Endothelial cell of umbilical vein (primary cell): ENCODE data around the gene COL8A1. TPM values are rescaled to one million over a fixed set of nuclear protein-coding genes. Genes with fewer than 3 reads are reported as not detected.
A peak's percentile ranks its signal among the peaks of the same experiment; 100 is the strongest.

ENCODE experiments used
- BruUV-seq: library from RNA; stranded (reverse); fragments of 400-500 nt; replicated peaks from 2 replicates; lab custom pipeline; 2021; lab: Mats Ljungman, UMichigan
- CTCF ChIA-PET: fragments of 300-600, 350-600 bp; sonication (Branson Sonifier 250); formaldehyde crosslinking; loops from one replicate; lab custom pipeline; 2021; ENCODE audit warnings: antibody characterized with exemption, inconsistent platforms; lab: Charles Lee
- POLR2A ChIA-PET: fragments of 300-600, 350-600 bp; sonication (Branson Sonifier 250); formaldehyde crosslinking; loops from one replicate; lab custom pipeline; 2021; ENCODE audit warnings: antibody characterized with exemption, inconsistent platforms; lab: Charles Lee
- DNase-seq: peaks from one replicate; pipeline ENCODE4 v3.0.0-alpha.2; 2011; ENCODE audit warnings: low read depth, low spot score
- FAIRE-seq: peaks from 2 replicates; lab custom pipeline; 2011; peaks lifted over from hg19 to GRCh38; lab: Jason Lieb, UNC
- H2AFZ ChIP-seq: 2 replicates; pipeline ENCODE4 v1.6.0; 2012; ENCODE audit warnings: low read depth, low read length, control low read depth, inconsistent platforms
- H3K27ac ChIP-seq: 2 replicates; pipeline ENCODE4 v1.5.1; 2011; ENCODE audit warnings: low read depth, mild to moderate bottlenecking, control low read depth, low read length, moderate library complexity; ENCODE audit not compliant: insufficient read depth
- H3K27me3 ChIP-seq, 2 experiments: 2 replicates each; pipeline versions ENCODE4 v1.6.0 to v1.6.1; 2011; ENCODE audit warnings: low read length in 2 of 2, mixed read lengths in 1 of 2; ENCODE audit not compliant: control insufficient read depth in 2 of 2, insufficient read depth in 2 of 2
- H3K36me3 ChIP-seq, 2 experiments: 2 replicates in 1 of 2; 3 replicates in 1 of 2; pipeline ENCODE4 v1.5.1; 2011; ENCODE audit warnings: low read length in 2 of 2, mild to moderate bottlenecking in 1 of 2, moderate library complexity in 1 of 2; ENCODE audit not compliant: control insufficient read depth in 2 of 2, insufficient read depth in 2 of 2; ENCODE audit errors: extremely low read depth in 1 of 2
- H3K4me1 ChIP-seq: 3 replicates; pipeline ENCODE4 v1.5.1; 2011; ENCODE audit warnings: mild to moderate bottlenecking, low read length; ENCODE audit not compliant: control insufficient read depth, insufficient read depth; ENCODE audit errors: extremely low read depth
- H3K4me2 ChIP-seq: 2 replicates; pipeline ENCODE4 v1.6.1; 2011; ENCODE audit warnings: low read length, control low read depth, mixed read lengths; ENCODE audit not compliant: insufficient read depth
- H3K4me3 ChIP-seq, 3 experiments: fragments of 200-600 bp in 1 of 3; sonication (generic), shearing (Covaris generic) in 1 of 3; replicated peaks in 1 of 3; 2 replicates each; pipeline ENCODE4 v1.5.1; 2011 to 2016; ENCODE audit warnings: control low read depth in 3 of 3, low read length in 3 of 3, mild to moderate bottlenecking in 2 of 3, inconsistent platforms in 1 of 3, low read depth in 1 of 3, moderate library complexity in 1 of 3; ENCODE audit not compliant: insufficient read depth in 1 of 3
- H3K79me2 ChIP-seq: 2 replicates; pipeline ENCODE4 v1.6.0; 2012; ENCODE audit warnings: low read length, inconsistent platforms; ENCODE audit not compliant: control insufficient read depth, insufficient read depth
- H3K9ac ChIP-seq: replicated peaks from 2 replicates; pipeline ENCODE3; 2011; ENCODE audit warnings: low read length, control low read depth; ENCODE audit not compliant: insufficient read depth; ENCODE audit errors: extremely low read depth
- H3K9me1 ChIP-seq: replicated peaks from 3 replicates; pipeline ENCODE4 v1.6.0; 2011; ENCODE audit warnings: mild to moderate bottlenecking, low read length; ENCODE audit not compliant: control insufficient read depth, insufficient read depth; ENCODE audit errors: extremely low read depth
- H3K9me3 ChIP-seq: replicated peaks from 2 replicates; pipeline ENCODE4 v1.5.1; 2012; ENCODE audit warnings: low read length, inconsistent platforms; ENCODE audit not compliant: control insufficient read depth, insufficient read depth
- H4K20me1 ChIP-seq: replicated peaks from 2 replicates; pipeline ENCODE3; 2011; ENCODE audit warnings: mild to moderate bottlenecking, low read length; ENCODE audit not compliant: control insufficient read depth, insufficient read depth; ENCODE audit errors: extremely low read depth
- CTCF ChIP-seq, 2 donors: IDR thresholded peaks; 1 replicate in 1 of 2; 2 replicates in 1 of 2; pipeline ENCODE4 v1.5.1; 2011; ENCODE audit warnings: low read length in 2 of 2, mild to moderate bottlenecking in 2 of 2, moderate library complexity in 2 of 2, control low read depth in 1 of 2, inconsistent platforms in 1 of 2, low read depth in 1 of 2; ENCODE audit not compliant: insufficient read depth in 1 of 2; ENCODE audit errors: extremely low read depth in 1 of 2
- EZH2 ChIP-seq: IDR thresholded peaks from 2 replicates; pipeline ENCODE4 v1.6.1; 2012; ENCODE audit warnings: borderline replicate concordance, low read depth, mild to moderate bottlenecking, moderate library complexity, low read length, inconsistent platforms; ENCODE audit not compliant: severe bottlenecking
- FOS ChIP-seq: IDR thresholded peaks from 2 replicates; pipeline ENCODE4 v1.6.1; 2011; ENCODE audit warnings: mild to moderate bottlenecking, low read length, moderate library complexity, borderline replicate concordance; ENCODE audit not compliant: insufficient read depth
- GATA2 ChIP-seq: IDR thresholded peaks from 2 replicates; pipeline ENCODE4 v1.7.0; 2011; ENCODE audit warnings: low read depth, mild to moderate bottlenecking, moderate library complexity, mixed read lengths, low read length; ENCODE audit not compliant: insufficient read length, insufficient read depth
- JUN ChIP-seq: IDR thresholded peaks from 2 replicates; pipeline ENCODE4 v1.6.1; 2011; ENCODE audit warnings: borderline replicate concordance, low read depth; ENCODE audit not compliant: insufficient read length, insufficient read depth
- MAX ChIP-seq: IDR thresholded peaks from 2 replicates; pipeline ENCODE4 v1.6.1; 2011; ENCODE audit not compliant: insufficient read depth, insufficient read length
- POLR2A ChIP-seq: IDR thresholded peaks from 2 replicates; pipeline ENCODE4 v1.6.1; 2012; ENCODE audit warnings: low read depth, mild to moderate bottlenecking, control low read depth, low read length
- dilution Hi-C: fragments of 300-500 bp; cut with MboI; formaldehyde crosslinking; loops from one replicate; pipeline ENCODE4 v1.15.0; 2019; ENCODE audit warnings: low sequenced_read_pairs; ENCODE audit not compliant: extremely low pct_ligation_motif_present
- intact Hi-C: fragments of 100-400 bp; cut with micrococcal nuclease; formaldehyde crosslinking; loops from one replicate; pipeline ENCODE4 v1.10.0; 2022
- polyA plus RNA-seq, 4 experiments: library from polyadenylated mRNA; depleted of rRNA in 3 of 4; stranded (reverse) in 3 of 4; unstranded in 1 of 4; fragments of >200 nt; gene quantifications; 2 replicates each; pipeline versions ENCODE4 v1.2.1 to v1.2.3, GENCODE V29; 2011 to 2012; ENCODE audit warnings: missing spikeins in 1 of 4
- total RNA-seq: library from RNA; stranded (reverse); gene quantifications from 2 replicates; pipeline ENCODE4 v1.2.3, GENCODE V29; 2021

Gene COL8A1
- total and polyA plus RNA-seq, 2 donors (not counting 3 experiments of a cell fraction or from before 2014, with no cell fraction given) = 358 to 634 TPM

- TF ChIP-seq POLR2A = no peak
- no peak for TF ChIP-seq FOS
- no peak for TF ChIP-seq JUN
- no peak for TF ChIP-seq GATA2
- TF ChIP-seq EZH2 = no peak
- TF ChIP-seq MAX = no peak
- TF ChIP-seq CTCF (IDR thresholded peaks at IDR 0.05; ENCODE audit: extremely low read depth in 1 of 2, insufficient read depth in 1 of 2, low read depth in 1 of 2, low read length in 2 of 2) = no peak
- no peak for DNase-seq
- ChIA-PET POLR2A (no interaction called here), CTCF (interaction anchor here (0.6 to 1.8 kb wide), 6 partner anchors 9 to 437 kb away, joined by 3 to 18 read pairs (median 6); no protein-coding TSS in a partner anchor)
- no peaks in the 10 kb centered on the region for H3K36me3 ChIP-seq
- dilution Hi-C loops = no loop called here
- peak overlapping the region; percentile 93 for H3K27ac ChIP-seq
- H3K4me3 ChIP-seq = peak overlapping the region; percentile 38 to 85 (median 51)
- intact Hi-C loops = no loop called here
- peaks cover 18% of the 10 kb centered on the region for H3K4me1 ChIP-seq
- H3K9ac ChIP-seq = peak overlapping the region; percentile 97
- no peaks in the 10 kb centered on the region for H3K27me3 ChIP-seq
- peaks cover 26% of the 10 kb centered on the region for H3K79me2 ChIP-seq
- no peaks in the 10 kb centered on the region for H3K9me3 ChIP-seq
- H4K20me1 ChIP-seq = no peaks in the 10 kb centered on the region
- BruUV-seq = TSS peak; percentile 87
- no peak for FAIRE-seq
- H3K4me2 ChIP-seq = peak overlapping the region; percentile 95
- H2AFZ ChIP-seq = peak overlapping the region; percentile 91
- no peaks in the 10 kb centered on the region for H3K9me1 ChIP-seq
Observed at GRCh38 chr3:99817047-99817436, 178.6 kb downstream of the COL8A1 start.
